Spleen (tissue), 11 donors: ENCODE results near the gene GSG1L. TPM values are rescaled to one million over a fixed set of nuclear protein-coding genes. Genes with fewer than 3 reads are reported as not detected.

ENCODE experiments used
- DNase-seq: peaks from one replicate; pipeline ENCODE4 v3.0.0-alpha.2; 2020
- H3K27ac ChIP-seq, 8 donors: fragments of 200-600 bp; sonication (generic) in 7 of 8; 1 replicate in 4 of 8; 2 replicates in 4 of 8; pipeline versions ENCODE4 v1.5.0 to v1.8.0; 2016 to 2021; ENCODE audit warnings: inconsistent platforms in 4 of 8, mild to moderate bottlenecking in 4 of 8, moderate library complexity in 1 of 8
- H3K27me3 ChIP-seq, 7 donors: fragments of 200-600 bp; sonication (generic) in 6 of 7; replicated peaks in 1 of 7; 1 replicate in 4 of 7; 2 replicates in 3 of 7; pipeline versions ENCODE4 v1.5.0 to v1.8.0; 2016 to 2021; ENCODE audit warnings: inconsistent platforms in 3 of 7, mild to moderate bottlenecking in 1 of 7
- H3K36me3 ChIP-seq, 6 donors: fragments of 200-600 bp; sonication (generic) in 5 of 6; 1 replicate in 4 of 6; 2 replicates in 2 of 6; pipeline versions ENCODE4 v1.5.0 to v1.8.0; 2016 to 2021; ENCODE audit warnings: inconsistent platforms in 2 of 6
- H3K4me1 ChIP-seq, 6 donors: fragments of 200-600 bp; sonication (generic) in 5 of 6; 1 replicate in 3 of 6; 2 replicates in 3 of 6; pipeline versions ENCODE4 v1.5.0 to v1.8.0; 2016 to 2021; ENCODE audit warnings: inconsistent platforms in 3 of 6
- H3K4me3 ChIP-seq, 8 donors: fragments of 200-600 bp; sonication (generic) in 7 of 8; 1 replicate in 4 of 8; 2 replicates in 4 of 8; pipeline versions ENCODE4 v1.5.0 to v1.8.0; 2016 to 2021; ENCODE audit warnings: inconsistent platforms in 4 of 8, mild to moderate bottlenecking in 4 of 8, moderate library complexity in 2 of 8
- H3K9me3 ChIP-seq, 8 donors: fragments of 200-600 bp; sonication (generic) in 7 of 8; 1 replicate in 4 of 8; 2 replicates in 4 of 8; pipeline versions ENCODE4 v1.5.0 to v1.8.0; 2016 to 2021; ENCODE audit warnings: inconsistent platforms in 4 of 8
- CTCF ChIP-seq, 11 experiments: fragments of 200-600 bp in 7 of 11; fragments of 450-650 bp in 4 of 11; sonication (generic) in 4 of 11; IDR thresholded peaks in 8 of 11; conservative IDR thresholded peaks in 3 of 11; 1 replicate in 7 of 11; 2 replicates in 4 of 11; pipeline versions ENCODE4 v1.4.0 to v1.8.0; 2016 to 2021; ENCODE audit warnings: antibody characterized with exemption in 11 of 11, inconsistent platforms in 4 of 11, mild to moderate bottlenecking in 1 of 11
- POLR2A ChIP-seq, 3 donors: fragments of 450-650 bp; IDR thresholded peaks; one replicate each; pipeline ENCODE4 v1.5.1; 2017; ENCODE audit warnings: antibody characterized with exemption in 3 of 3, mild to moderate bottlenecking in 1 of 3
- POLR2AphosphoS5 ChIP-seq, 3 donors: sonication (generic); formaldehyde crosslinking; IDR thresholded peaks; one replicate each; pipeline ENCODE4 v1.5.1; 2017; ENCODE audit warnings: antibody characterized with exemption in 3 of 3
- WGBS, 5 donors: extraction: QIAGEN DNeasy Blood & Tissue Kit in 3 of 5; methylation state at CpG; one replicate each; pipeline versions ENCODE4 v1.1.5 to v1.1.7; 2013 to 2018; 5-methylcytosine and 5-hydroxymethylcytosine counted together
- intact Hi-C: fragments of 100-400 bp; cut with DNase I; formaldehyde crosslinking; loops from one replicate; pipeline ENCODE4 v1.15.0; 2023; ENCODE audit warnings: low total_unique reads
- polyA plus RNA-seq, 3 donors: library from polyadenylated mRNA; stranded (reverse); fragments of 200-250 nt; gene quantifications; one replicate each; pipeline ENCODE4 v1.2.1, GENCODE V29; 2013
- total RNA-seq, 7 donors: library from RNA; depleted of rRNA in 3 of 7; stranded (reverse); fragments of >200 nt in 3 of 7; fragmentation: NEBNext Ultra II Directional in 4 of 7; extraction: Animal tissue kit (Norgen Biotek cat#: 25700) in 4 of 7; gene quantifications; one replicate each; pipeline versions ENCODE4 v1.1.0 to v1.2.1, GENCODE V29; 2016 to 2021
- donor health status: healthy with polysubstance abuse.
- donor health status: DM: no; HTN: no; CAD: no; lungs with moderate emphysema.
- donor health status: DM: no; HTN: no; CAD: no.
- donor health status: Bipolar disorder and iron deficiency.
- donor health status: healthy.
- donor health status: DM: no; HTN: no; CAD: no.
- donor health status: DM: yes; HTN: yes; CAD: no.

Gene GSG1L
- total and polyA plus RNA-seq, 10 donors: 0.22 to 0.58 (median 0.43) TPM; not detected in 6

DNA sequence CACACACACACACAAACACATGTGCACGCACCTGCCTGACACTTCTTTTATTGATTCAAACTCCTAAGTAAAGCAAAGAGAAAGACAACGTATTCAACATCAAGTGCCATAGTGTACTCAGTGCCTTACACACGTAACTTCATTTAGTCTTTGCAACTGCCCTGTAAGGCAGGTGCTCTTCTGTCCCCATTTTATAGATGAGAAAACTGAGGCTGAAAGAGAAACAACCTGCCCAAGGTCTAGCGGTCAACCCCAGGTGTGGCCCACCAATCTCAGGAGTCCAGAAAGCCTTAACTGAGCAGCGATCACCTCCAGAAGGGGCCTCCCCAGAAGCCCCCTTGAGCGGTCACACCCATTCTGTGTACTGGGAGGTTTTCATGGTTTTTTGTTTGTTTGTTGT, 10.3 kb upstream of the GSG1L start:
- H3K4me3 ChIP-seq: no peak overlapping the region
- H3K36me3 ChIP-seq: no peaks in the 10 kb centered on the region
- TF ChIP-seq POLR2AphosphoS5 (IDR thresholded peaks at IDR 0.05): no peak
- TF ChIP-seq CTCF (IDR thresholded peaks at IDR 0.05 in 8 of 11, conservative IDR thresholded peaks at IDR 0.05 in 3 of 11): no peak
- TF ChIP-seq POLR2A (IDR thresholded peaks at IDR 0.05): no peak
- H3K27ac ChIP-seq: no peak overlapping the region
- H3K27me3 ChIP-seq: peaks cover 0 to 14% (median 0%) of the 10 kb centered on the region in 7 donors
- H3K9me3 ChIP-seq: no peaks in the 10 kb centered on the region
- no peak for DNase-seq
- WGBS, 5 donors: 86 to 94% (median 92%) methylated on average over 6 of the region's 6 CpGs
- intact Hi-C loops: no loop called here
- no peaks in the 10 kb centered on the region for H3K4me1 ChIP-seq

DNA sequence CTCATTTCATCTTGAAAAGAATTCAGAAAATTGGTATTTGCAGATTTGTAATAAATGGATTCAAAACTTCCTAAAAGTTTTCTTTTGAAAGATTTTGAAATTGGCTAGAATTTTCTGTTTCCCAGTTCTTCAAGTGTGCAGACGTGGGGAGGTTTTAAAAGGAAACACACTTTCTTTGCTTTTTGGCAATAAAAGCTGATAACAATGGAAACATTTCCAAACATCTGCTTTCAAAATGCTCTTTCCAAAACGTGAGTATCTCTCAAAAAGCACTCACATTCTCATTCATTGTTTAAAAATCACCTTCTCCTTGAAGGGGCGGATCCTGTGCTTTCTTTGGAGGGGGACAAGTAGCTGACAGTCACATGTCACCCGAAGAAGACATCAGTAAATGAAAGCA, 8.6 kb upstream of the GSG1L start:
- TF ChIP-seq POLR2AphosphoS5 (IDR thresholded peaks at IDR 0.05) (no peak), CTCF (IDR thresholded peaks at IDR 0.05 in 8 of 11, conservative IDR thresholded peaks at IDR 0.05 in 3 of 11) (no peak), POLR2A (IDR thresholded peaks at IDR 0.05) (no peak)
- Histone ChIP-seq H3K27me3 (peaks cover 0 to 14% (median 0%) of the 10 kb centered on the region in 7 donors), H3K9me3 (no peaks in the 10 kb centered on the region), H3K4me1 (no peaks in the 10 kb centered on the region), H3K4me3 (no peak overlapping the region), H3K36me3 (no peaks in the 10 kb centered on the region), H3K27ac (no peak overlapping the region)
- 50 to 60% (median 56%) methylated on average over 4 of the region's 4 CpGs for WGBS, 5 donors
- no peak for DNase-seq
- intact Hi-C loops: no loop called here

DNA sequence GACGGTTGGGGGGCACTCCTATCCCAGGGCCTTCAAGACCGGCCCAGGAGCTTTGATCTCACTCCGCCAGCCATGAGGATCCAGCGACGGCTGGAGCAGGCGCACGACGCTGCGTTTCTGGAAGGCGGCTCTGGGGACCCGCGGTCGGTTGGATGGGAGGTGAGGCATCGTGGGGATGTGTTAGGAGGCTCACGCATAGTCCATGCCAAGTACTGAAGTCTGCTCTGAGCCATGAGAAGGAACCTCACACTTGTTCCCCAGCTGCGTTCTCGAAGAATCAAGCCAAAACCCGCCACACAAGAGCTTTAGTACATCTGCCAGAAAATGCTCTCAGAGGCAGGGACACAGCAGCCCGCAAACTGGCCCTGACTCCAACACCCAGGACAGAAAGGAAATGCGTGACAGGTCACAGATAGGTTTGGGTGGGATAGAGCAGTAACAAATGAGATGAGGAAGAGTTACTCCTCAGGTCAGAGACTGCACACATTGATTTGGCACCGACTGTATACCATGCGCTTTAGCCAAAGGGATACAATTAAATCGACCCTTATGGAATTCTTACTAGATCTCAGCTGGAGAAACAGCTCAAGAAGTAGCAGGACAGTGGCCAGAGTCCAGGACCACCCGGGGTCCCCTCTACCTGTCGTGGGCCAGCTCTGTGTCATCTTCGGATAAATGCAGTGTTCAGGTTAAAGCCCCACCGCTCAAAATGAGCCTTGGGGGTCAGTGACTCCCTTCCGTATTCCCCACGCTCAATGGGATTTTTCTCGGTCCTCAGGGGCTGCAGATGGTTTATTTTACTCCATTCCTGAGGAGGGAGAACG, 6.7 kb upstream of the GSG1L start:
- Histone ChIP-seq H3K4me1 (no peaks in the 10 kb centered on the region), H3K9me3 (no peaks in the 10 kb centered on the region), H3K4me3 (no peak overlapping the region), H3K27ac (no peak overlapping the region), H3K27me3 (peaks cover 0 to 28% (median 0%) of the 10 kb centered on the region in 7 donors), H3K36me3 (no peaks in the 10 kb centered on the region)
- 72 to 75% (median 74%) methylated on average over 31 of the region's 31 CpGs for WGBS, 5 donors
- intact Hi-C loops: no loop called here
- no peak for DNase-seq
- no peak for TF ChIP-seq POLR2A (IDR thresholded peaks at IDR 0.05)
- no peak for TF ChIP-seq CTCF (IDR thresholded peaks at IDR 0.05 in 8 of 11, conservative IDR thresholded peaks at IDR 0.05 in 3 of 11)
- no peak for TF ChIP-seq POLR2AphosphoS5 (IDR thresholded peaks at IDR 0.05)

- no peaks in the 10 kb centered on the region for H3K9me3 ChIP-seq
- H3K4me3 ChIP-seq: no peak overlapping the region
- no peak for TF ChIP-seq POLR2AphosphoS5 (IDR thresholded peaks at IDR 0.05)
- TF ChIP-seq CTCF (IDR thresholded peaks at IDR 0.05 in 8 of 11, conservative IDR thresholded peaks at IDR 0.05 in 3 of 11): no peak
- TF ChIP-seq POLR2A (IDR thresholded peaks at IDR 0.05): no peak
- no peak overlapping the region for H3K27ac ChIP-seq
- peaks cover 0 to under 1% (median 0%) of the 10 kb centered on the region in 6 donors for H3K4me1 ChIP-seq
- no peak for DNase-seq
- H3K36me3 ChIP-seq: no peaks in the 10 kb centered on the region
- 82 to 92% (median 89%) methylated on average over 7 of the region's 7 CpGs for WGBS, 5 donors
- intact Hi-C loops: no loop called here
- H3K27me3 ChIP-seq: peaks cover 0 to 35% (median 7%) of the 10 kb centered on the region in 7 donors
Measured at GRCh38 chr16:28068976-28069375, 5.5 kb upstream of the GSG1L start.
